ENCODE measurements around the gene DZIP1.

The DZIP1 gene

DNA sequence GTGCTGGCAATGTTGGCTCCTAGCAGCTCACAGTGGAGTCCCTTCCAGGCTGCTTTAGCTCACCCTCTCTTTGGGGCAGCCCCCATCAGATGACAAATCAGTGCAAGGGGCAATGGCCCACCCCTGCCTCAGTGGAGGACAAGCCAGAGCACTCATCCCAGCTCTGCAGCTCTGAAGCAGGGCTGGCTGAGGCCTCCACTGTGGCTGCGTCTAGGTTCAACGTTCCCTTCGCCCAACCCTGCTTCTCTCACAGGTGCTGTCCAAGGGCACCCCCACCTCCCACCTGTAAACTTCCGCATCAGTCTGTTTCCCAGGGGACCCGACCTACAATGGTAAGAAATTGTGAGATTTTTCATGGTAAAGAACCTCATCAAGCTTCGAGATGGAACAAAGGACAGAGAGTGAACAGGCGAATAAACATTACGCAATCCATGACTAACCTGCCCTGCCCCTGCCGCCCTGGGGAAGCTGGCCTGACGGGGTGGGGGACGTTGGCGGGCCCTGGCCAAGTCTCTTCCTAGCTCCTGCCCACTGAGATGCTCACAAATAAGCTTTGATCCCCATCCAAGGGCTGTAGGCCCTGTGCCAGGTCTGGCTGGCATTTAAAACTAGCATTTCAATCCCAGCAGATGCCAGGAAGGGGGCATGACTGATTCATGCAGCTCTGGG, 40.5 kb downstream of the DZIP1 start:
- TF ChIP-seq TCF12 (IDR thresholded peaks at IDR 0.05; ENCODE audit: low read depth) (peak; percentile 78), EGR1 (IDR thresholded peaks at IDR 0.05) (no peak), CEBPB (IDR thresholded peaks at IDR 0.05) (peak; percentile 99), TAF1 (IDR thresholded peaks at IDR 0.05; ENCODE audit: low read depth) (no peak), TEAD4 (IDR thresholded peaks at IDR 0.05) (peak; percentile 27; the same call in 1 of the 2 replicates), CREB1 (IDR thresholded peaks at IDR 0.05; ENCODE audit: low read depth) (no peak), YY1 (IDR thresholded peaks at IDR 0.05; ENCODE audit: low read depth) (no peak), ZBTB7A (IDR thresholded peaks at IDR 0.05; ENCODE audit: low read depth) (0 out of 2 replicates have a peak, but pooled peaks have one; percentile 46), NFIC (IDR thresholded peaks at IDR 0.05) (peak; percentile 89), FOXM1 (IDR thresholded peaks at IDR 0.05; ENCODE audit: borderline replicate concordance, low read depth) (no peak), RAD21 (IDR thresholded peaks at IDR 0.05; ENCODE audit: low read depth) (no peak), EP300 (IDR thresholded peaks at IDR 0.05; ENCODE audit: borderline replicate concordance) (peak; percentile 70; the same call in 1 of the 2 replicates)
- TF ChIP-seq, protein P1, sequence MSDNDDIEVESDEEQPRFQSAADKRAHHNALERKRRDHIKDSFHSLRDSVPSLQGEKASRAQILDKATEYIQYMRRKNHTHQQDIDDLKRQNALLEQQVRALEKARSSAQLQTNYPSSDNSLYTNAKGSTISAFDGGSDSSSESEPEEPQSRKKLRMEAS (IDR thresholded peaks at IDR 0.05), result peak; percentile 46; the same call in 1 of the 2 replicates
- TF ChIP-seq, protein P2, sequence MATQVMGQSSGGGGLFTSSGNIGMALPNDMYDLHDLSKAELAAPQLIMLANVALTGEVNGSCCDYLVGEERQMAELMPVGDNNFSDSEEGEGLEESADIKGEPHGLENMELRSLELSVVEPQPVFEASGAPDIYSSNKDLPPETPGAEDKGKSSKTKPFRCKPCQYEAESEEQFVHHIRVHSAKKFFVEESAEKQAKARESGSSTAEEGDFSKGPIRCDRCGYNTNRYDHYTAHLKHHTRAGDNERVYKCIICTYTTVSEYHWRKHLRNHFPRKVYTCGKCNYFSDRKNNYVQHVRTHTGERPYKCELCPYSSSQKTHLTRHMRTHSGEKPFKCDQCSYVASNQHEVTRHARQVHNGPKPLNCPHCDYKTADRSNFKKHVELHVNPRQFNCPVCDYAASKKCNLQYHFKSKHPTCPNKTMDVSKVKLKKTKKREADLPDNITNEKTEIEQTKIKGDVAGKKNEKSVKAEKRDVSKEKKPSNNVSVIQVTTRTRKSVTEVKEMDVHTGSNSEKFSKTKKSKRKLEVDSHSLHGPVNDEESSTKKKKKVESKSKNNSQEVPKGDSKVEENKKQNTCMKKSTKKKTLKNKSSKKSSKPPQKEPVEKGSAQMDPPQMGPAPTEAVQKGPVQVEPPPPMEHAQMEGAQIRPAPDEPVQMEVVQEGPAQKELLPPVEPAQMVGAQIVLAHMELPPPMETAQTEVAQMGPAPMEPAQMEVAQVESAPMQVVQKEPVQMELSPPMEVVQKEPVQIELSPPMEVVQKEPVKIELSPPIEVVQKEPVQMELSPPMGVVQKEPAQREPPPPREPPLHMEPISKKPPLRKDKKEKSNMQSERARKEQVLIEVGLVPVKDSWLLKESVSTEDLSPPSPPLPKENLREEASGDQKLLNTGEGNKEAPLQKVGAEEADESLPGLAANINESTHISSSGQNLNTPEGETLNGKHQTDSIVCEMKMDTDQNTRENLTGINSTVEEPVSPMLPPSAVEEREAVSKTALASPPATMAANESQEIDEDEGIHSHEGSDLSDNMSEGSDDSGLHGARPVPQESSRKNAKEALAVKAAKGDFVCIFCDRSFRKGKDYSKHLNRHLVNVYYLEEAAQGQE (IDR thresholded peaks at IDR 0.05; ENCODE audit: low read depth), result no peak
- TF ChIP-seq, protein P3, sequence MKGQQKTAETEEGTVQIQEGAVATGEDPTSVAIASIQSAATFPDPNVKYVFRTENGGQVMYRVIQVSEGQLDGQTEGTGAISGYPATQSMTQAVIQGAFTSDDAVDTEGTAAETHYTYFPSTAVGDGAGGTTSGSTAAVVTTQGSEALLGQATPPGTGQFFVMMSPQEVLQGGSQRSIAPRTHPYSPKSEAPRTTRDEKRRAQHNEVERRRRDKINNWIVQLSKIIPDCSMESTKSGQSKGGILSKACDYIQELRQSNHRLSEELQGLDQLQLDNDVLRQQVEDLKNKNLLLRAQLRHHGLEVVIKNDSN (IDR thresholded peaks at IDR 0.05), result no peak

DNA sequence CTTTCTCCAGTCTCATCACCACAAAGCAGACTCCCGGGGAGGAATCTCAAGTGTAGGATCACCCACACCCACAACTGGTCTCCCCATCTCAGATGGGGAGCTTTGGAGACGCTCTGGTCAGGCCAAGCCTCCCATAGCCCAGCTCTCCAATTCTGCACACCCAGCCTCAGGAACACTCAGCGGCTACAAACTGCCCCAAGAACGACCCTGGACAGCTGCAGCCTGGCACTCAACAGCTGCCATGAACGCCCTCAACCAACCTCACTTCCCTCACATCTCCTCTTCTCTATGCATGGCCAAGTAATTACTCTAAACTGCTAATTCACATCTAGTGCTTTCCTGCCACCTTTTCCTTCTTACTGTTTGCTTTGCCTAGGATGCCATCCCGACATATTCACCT, 42.6 kb downstream of the DZIP1 start:
- TF ChIP-seq NFIC (IDR thresholded peaks at IDR 0.05) (no peak), FOXM1 (IDR thresholded peaks at IDR 0.05; ENCODE audit: borderline replicate concordance, low read depth) (no peak), CEBPB (IDR thresholded peaks at IDR 0.05) (no peak), EGR1 (IDR thresholded peaks at IDR 0.05) (no peak), EP300 (IDR thresholded peaks at IDR 0.05; ENCODE audit: borderline replicate concordance) (no peak), ZBTB7A (IDR thresholded peaks at IDR 0.05; ENCODE audit: low read depth) (no peak), RAD21 (IDR thresholded peaks at IDR 0.05; ENCODE audit: low read depth) (no peak), YY1 (IDR thresholded peaks at IDR 0.05; ENCODE audit: low read depth) (no peak), TCF12 (IDR thresholded peaks at IDR 0.05; ENCODE audit: low read depth) (no peak), CREB1 (IDR thresholded peaks at IDR 0.05; ENCODE audit: low read depth) (no peak)
- TF ChIP-seq, protein P2 (IDR thresholded peaks at IDR 0.05; ENCODE audit: low read depth), result no peak
- TF ChIP-seq, protein P3 (IDR thresholded peaks at IDR 0.05), result no peak
- TF ChIP-seq, protein P1 (IDR thresholded peaks at IDR 0.05), result no peak

DNA sequence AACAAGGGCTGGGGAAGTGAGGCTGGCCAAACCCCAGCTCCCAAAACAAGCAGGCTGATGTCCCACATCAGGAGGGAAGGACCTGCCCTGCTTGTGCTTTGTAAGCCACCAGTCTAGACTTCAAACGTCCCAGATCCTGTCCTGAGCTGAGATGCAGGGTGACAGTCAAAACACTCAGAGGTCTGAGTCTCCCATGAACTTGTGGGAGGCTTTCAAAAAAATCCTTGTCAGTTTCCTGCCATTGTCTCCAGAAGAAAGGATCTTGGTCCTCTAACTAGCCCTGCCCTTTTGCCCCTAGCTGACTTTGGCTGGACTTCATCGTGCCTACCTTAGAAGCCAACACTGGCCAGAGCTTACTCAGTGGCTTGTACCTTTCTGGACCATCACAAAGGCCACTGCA, 43.3 kb downstream of the DZIP1 start:
- no peak for TF ChIP-seq TEAD4 (IDR thresholded peaks at IDR 0.05)
- TF ChIP-seq CREB1 (IDR thresholded peaks at IDR 0.05; ENCODE audit: low read depth), result no peak
- no peak for TF ChIP-seq EGR1 (IDR thresholded peaks at IDR 0.05)
- no peak for TF ChIP-seq ZBTB7A (IDR thresholded peaks at IDR 0.05; ENCODE audit: low read depth)
- no peak for TF ChIP-seq FOXM1 (IDR thresholded peaks at IDR 0.05; ENCODE audit: borderline replicate concordance, low read depth)
- TF ChIP-seq, protein P3 (IDR thresholded peaks at IDR 0.05), result no peak
- TF ChIP-seq NFIC (IDR thresholded peaks at IDR 0.05), result no peak
- TF ChIP-seq, protein P1 (IDR thresholded peaks at IDR 0.05), result no peak
- TF ChIP-seq TAF1 (IDR thresholded peaks at IDR 0.05; ENCODE audit: low read depth), result no peak
- no peak for TF ChIP-seq RAD21 (IDR thresholded peaks at IDR 0.05; ENCODE audit: low read depth)
- no peak for TF ChIP-seq CEBPB (IDR thresholded peaks at IDR 0.05)

GRCh38 chr13:95596701-95597100, 47.8 kb downstream of the DZIP1 start:
- TF ChIP-seq TEAD4 (IDR thresholded peaks at IDR 0.05) (no peak), CEBPB (IDR thresholded peaks at IDR 0.05) (no peak)

GRCh38 chr13:95593462-95593861, 51.0 kb downstream of the DZIP1 start:
- TF ChIP-seq, protein P2 (IDR thresholded peaks at IDR 0.05; ENCODE audit: low read depth), result no peak
- no peak for TF ChIP-seq CEBPB (IDR thresholded peaks at IDR 0.05)
